Spleen (tissue), 7 donors: ENCODE measurements around the gene RAB1A.

Source experiments
- POLR2A ChIP-seq, 3 donors: fragments of 450-650 bp; IDR thresholded peaks; one replicate each; pipeline ENCODE4 v1.5.1; 2017; ENCODE audit warnings: antibody characterized with exemption in 3 of 3, mild to moderate bottlenecking in 1 of 3
- POLR2AphosphoS5 ChIP-seq, 3 donors: sonication (generic); formaldehyde crosslinking; IDR thresholded peaks; one replicate each; pipeline ENCODE4 v1.5.1; 2017; ENCODE audit warnings: antibody characterized with exemption in 3 of 3
- TF ChIP-seq, protein P1 (sequence below), 11 experiments: fragments of 200-600 bp in 7 of 11; fragments of 450-650 bp in 4 of 11; sonication (generic) in 4 of 11; IDR thresholded peaks in 8 of 11; conservative IDR thresholded peaks in 3 of 11; 1 replicate in 7 of 11; 2 replicates in 4 of 11; pipeline versions ENCODE4 v1.4.0 to v1.8.0; 2016 to 2021; ENCODE audit warnings: antibody characterized with exemption in 11 of 11, inconsistent platforms in 4 of 11, mild to moderate bottlenecking in 1 of 11
- donor health status: DM: no; HTN: no; CAD: no; lungs with moderate emphysema.
- donor health status: DM: no; HTN: no; CAD: no.
- donor health status: DM: no; HTN: no; CAD: no.

DNA sequence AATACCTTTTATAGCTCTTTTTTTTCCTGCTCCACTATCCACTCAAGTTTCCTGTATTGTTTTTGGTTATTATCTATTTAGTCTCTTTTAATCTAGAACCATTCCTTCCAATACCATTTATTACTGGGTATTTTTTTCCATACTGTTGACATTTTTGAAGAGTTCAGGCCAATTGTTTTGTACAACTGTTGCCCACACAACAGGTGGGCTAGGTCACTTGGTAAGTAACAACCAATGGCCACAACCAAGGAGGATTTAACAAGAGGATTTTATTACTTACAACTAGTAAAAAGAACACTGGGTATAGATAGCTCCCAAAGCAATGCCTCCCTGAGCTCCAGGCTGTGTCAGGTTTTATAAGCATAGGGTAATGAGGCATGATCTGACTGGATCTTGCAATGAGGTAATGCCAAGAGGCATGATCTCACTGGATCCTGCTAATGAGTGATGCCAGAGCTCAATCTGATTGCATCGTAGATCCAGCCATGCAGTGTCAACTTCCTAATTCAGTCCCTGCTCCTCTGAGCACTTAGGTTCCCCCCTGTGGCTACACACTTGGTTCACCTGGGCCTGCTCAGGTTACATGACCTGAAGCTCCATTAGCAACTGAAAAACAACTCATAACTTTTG lies 80.8 kb downstream of the RAB1A start:
- TF ChIP-seq, protein P1, sequence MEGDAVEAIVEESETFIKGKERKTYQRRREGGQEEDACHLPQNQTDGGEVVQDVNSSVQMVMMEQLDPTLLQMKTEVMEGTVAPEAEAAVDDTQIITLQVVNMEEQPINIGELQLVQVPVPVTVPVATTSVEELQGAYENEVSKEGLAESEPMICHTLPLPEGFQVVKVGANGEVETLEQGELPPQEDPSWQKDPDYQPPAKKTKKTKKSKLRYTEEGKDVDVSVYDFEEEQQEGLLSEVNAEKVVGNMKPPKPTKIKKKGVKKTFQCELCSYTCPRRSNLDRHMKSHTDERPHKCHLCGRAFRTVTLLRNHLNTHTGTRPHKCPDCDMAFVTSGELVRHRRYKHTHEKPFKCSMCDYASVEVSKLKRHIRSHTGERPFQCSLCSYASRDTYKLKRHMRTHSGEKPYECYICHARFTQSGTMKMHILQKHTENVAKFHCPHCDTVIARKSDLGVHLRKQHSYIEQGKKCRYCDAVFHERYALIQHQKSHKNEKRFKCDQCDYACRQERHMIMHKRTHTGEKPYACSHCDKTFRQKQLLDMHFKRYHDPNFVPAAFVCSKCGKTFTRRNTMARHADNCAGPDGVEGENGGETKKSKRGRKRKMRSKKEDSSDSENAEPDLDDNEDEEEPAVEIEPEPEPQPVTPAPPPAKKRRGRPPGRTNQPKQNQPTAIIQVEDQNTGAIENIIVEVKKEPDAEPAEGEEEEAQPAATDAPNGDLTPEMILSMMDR (IDR thresholded peaks at IDR 0.05 in 8 of 11, conservative IDR thresholded peaks at IDR 0.05 in 3 of 11): no peak
- TF ChIP-seq POLR2A (IDR thresholded peaks at IDR 0.05): no peak
- TF ChIP-seq POLR2AphosphoS5 (IDR thresholded peaks at IDR 0.05): no peak
